GM10266 (cell line): ENCODE results near the gene AURKAIP1.

Experiments
- DNase-seq: peaks from one replicate; pipeline ENCODE4 v3.0.0; 2012; ENCODE audit errors: extremely low spot score
- CTCF ChIP-seq: IDR thresholded peaks from 2 replicates; pipeline ENCODE4 v1.5.1; 2012; ENCODE audit warnings: mild to moderate bottlenecking, low read depth; ENCODE audit not compliant: control insufficient read depth, insufficient read depth; ENCODE audit errors: missing control alignments

The AURKAIP1 gene

GRCh38 chr1:1356796-1357401 is 18.1 kb downstream of the AURKAIP1 start:
- TF ChIP-seq CTCF = no peak
- DNase-seq = no peak

GRCh38 chr1:1356166-1356795 is 18.7 kb downstream of the AURKAIP1 start:
- DNase-seq = no peak
- TF ChIP-seq CTCF = no peak

GRCh38 chr1:1355416-1355815 is 19.6 kb downstream of the AURKAIP1 start:
- no peak for TF ChIP-seq CTCF
- no peak for DNase-seq

- no peak for TF ChIP-seq CTCF
- no peak for DNase-seq
Measured at GRCh38 chr1:1354271-1355247, 20.4 kb downstream of the AURKAIP1 start.

GRCh38 chr1:1353389-1354151 is 21.4 kb downstream of the AURKAIP1 start:
- TF ChIP-seq CTCF = no peak
- no peak for DNase-seq

- no peak for DNase-seq
- TF ChIP-seq CTCF = no peak
Measured at GRCh38 chr1:1352786-1353388, 22.1 kb downstream of the AURKAIP1 start.
